Caco-2 (cell line): Measurements from ENCODE around the gene APP. TPM values are rescaled to one million over a fixed set of nuclear protein-coding genes. Genes with fewer than 3 reads are reported as not detected.

Experiments
- BruUV-seq: library from RNA; stranded (reverse); fragments of 400-500 nt; replicated peaks from 2 replicates; lab custom pipeline; 2021; lab: Mats Ljungman, UMichigan
- CTCF ChIA-PET: fragments of 300-600 bp; sonication (Branson Sonifier 250); formaldehyde crosslinking; loops from one replicate; lab custom pipeline; 2022; ENCODE audit warnings: antibody characterized with exemption; lab: Charles Lee
- POLR2A ChIA-PET: fragments of 300-600 bp; sonication (Branson Sonifier 250); formaldehyde crosslinking; loops from one replicate; lab custom pipeline; 2022; ENCODE audit warnings: antibody characterized with exemption; lab: Charles Lee
- DNase-seq, 2 experiments: peaks; one replicate each; pipeline versions ENCODE4 v3.0.0 to v3.0.0-alpha.2; 2020 to 2022
- H3K27me3 ChIP-seq: replicated peaks from 2 replicates; pipeline ENCODE4 v1.6.0; 2011; ENCODE audit warnings: low read length; ENCODE audit not compliant: control insufficient read depth, insufficient read depth
- H3K36me3 ChIP-seq: 2 replicates; pipeline ENCODE4 v1.5.1; 2011; ENCODE audit warnings: low read length; ENCODE audit not compliant: control insufficient read depth, insufficient read depth
- H3K4me1 ChIP-seq: fragments of 250-450 bp; sonication (Bioruptor Pico); 2 replicates; pipeline ENCODE4 v1.5.1; 2020; ENCODE audit warnings: mild to moderate bottlenecking
- H3K4me3 ChIP-seq: 2 replicates; pipeline ENCODE4 v1.5.1; 2011; ENCODE audit warnings: low read depth, mild to moderate bottlenecking, control low read depth, low read length
- H3K9me3 ChIP-seq: fragments of 250-450 bp; sonication (Bioruptor Pico); 2 replicates; pipeline ENCODE4 v1.5.1; 2020; ENCODE audit warnings: mild to moderate bottlenecking, moderate library complexity
- H3K27ac Mint-ChIP-seq: one replicate; pipeline ENCODE4 v1.8.0; 2022; ENCODE audit warnings: mixed read lengths; ENCODE audit not compliant: unreplicated experiment
- H3K27me3 Mint-ChIP-seq: one replicate; pipeline ENCODE4 v1.8.0; 2022; ENCODE audit warnings: mixed read lengths; ENCODE audit not compliant: insufficient read depth, unreplicated experiment
- H3K36me3 Mint-ChIP-seq: one replicate; pipeline ENCODE4 v1.8.0; 2022; ENCODE audit warnings: mild to moderate bottlenecking, mixed read lengths; ENCODE audit not compliant: insufficient read depth, unreplicated experiment
- H3K4me1 Mint-ChIP-seq: one replicate; pipeline ENCODE4 v1.8.0; 2022; ENCODE audit warnings: low read depth, mixed read lengths; ENCODE audit not compliant: unreplicated experiment
- H3K4me3 Mint-ChIP-seq: one replicate; pipeline ENCODE4 v1.8.0; 2022; ENCODE audit warnings: mild to moderate bottlenecking, moderate library complexity, mixed read lengths; ENCODE audit not compliant: unreplicated experiment
- H3K9me3 Mint-ChIP-seq: one replicate; pipeline ENCODE4 v1.8.0; 2022; ENCODE audit warnings: mixed read lengths; ENCODE audit not compliant: unreplicated experiment
- intact Hi-C: fragments of 100-400 bp; cut with micrococcal nuclease; formaldehyde crosslinking; loops from one replicate; pipeline ENCODE4 v1.10.0; 2022; ENCODE audit not compliant: unreplicated experiment
- total RNA-seq: library from RNA; stranded (reverse); gene quantifications from 2 replicates; pipeline ENCODE4 v1.2.3, GENCODE V29; 2022
- TF ChIP-seq, protein P1 (sequence below), 2 experiments: fragments of 200-600 bp in 1 of 2; IDR thresholded peaks; 1 replicate in 1 of 2; 2 replicates in 1 of 2; pipeline versions ENCODE4 v1.5.1 to v1.8.0; 2011 to 2022; ENCODE audit warnings: antibody characterized with exemption in 1 of 2, control low read depth in 1 of 2, inconsistent platforms in 1 of 2, low read depth in 1 of 2, low read length in 1 of 2, mild to moderate bottlenecking in 1 of 2, moderate library complexity in 1 of 2; ENCODE audit not compliant: insufficient read depth in 1 of 2, severe bottlenecking in 1 of 2, unreplicated experiment in 1 of 2

APP gene
- total RNA-seq, 1 experiment from 2014 or later, result 331 TPM

DNA sequence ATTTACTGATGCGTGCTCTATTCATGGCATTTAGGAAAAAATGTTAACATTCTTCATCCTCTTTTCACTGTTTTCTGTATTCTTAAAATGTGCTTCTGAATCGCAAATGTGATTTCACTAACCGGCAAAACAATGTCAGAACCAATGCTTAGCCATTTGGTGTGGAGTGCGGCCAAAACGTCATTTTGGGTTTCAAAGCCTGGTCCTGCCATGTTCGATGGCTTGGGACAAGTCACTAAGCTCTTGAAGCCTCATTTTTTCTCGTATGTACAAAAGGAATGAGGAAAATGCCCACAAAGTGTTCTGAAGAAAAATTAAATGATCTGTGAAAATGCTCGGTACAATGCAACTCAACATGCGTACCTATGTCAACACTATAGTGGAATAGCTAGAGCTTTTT is 175.3 kb downstream of the APP start:
- peaks cover 21% of the 10 kb centered on the region for H3K36me3 Mint-ChIP-seq
- TF ChIP-seq, protein P1, sequence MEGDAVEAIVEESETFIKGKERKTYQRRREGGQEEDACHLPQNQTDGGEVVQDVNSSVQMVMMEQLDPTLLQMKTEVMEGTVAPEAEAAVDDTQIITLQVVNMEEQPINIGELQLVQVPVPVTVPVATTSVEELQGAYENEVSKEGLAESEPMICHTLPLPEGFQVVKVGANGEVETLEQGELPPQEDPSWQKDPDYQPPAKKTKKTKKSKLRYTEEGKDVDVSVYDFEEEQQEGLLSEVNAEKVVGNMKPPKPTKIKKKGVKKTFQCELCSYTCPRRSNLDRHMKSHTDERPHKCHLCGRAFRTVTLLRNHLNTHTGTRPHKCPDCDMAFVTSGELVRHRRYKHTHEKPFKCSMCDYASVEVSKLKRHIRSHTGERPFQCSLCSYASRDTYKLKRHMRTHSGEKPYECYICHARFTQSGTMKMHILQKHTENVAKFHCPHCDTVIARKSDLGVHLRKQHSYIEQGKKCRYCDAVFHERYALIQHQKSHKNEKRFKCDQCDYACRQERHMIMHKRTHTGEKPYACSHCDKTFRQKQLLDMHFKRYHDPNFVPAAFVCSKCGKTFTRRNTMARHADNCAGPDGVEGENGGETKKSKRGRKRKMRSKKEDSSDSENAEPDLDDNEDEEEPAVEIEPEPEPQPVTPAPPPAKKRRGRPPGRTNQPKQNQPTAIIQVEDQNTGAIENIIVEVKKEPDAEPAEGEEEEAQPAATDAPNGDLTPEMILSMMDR (IDR thresholded peaks at IDR 0.05; ENCODE audit: insufficient read depth in 1 of 2, low read depth in 1 of 2, low read length in 1 of 2, severe bottlenecking in 1 of 2, unreplicated experiment in 1 of 2), result no peak
- POLR2A ChIA-PET, result no interaction called here
- no peak overlapping the region for H3K4me3 Mint-ChIP-seq
- peaks cover 18% of the 10 kb centered on the region for H3K4me1 Mint-ChIP-seq
- Histone ChIP-seq H3K27me3 (no peaks in the 10 kb centered on the region), H3K4me3 (no peak overlapping the region), H3K36me3 (no peaks in the 10 kb centered on the region), H3K4me1 (peaks cover 34% of the 10 kb centered on the region), H3K9me3 (no peaks in the 10 kb centered on the region)
- H3K9me3 Mint-ChIP-seq, result no peaks in the 10 kb centered on the region
- no TSS peak for BruUV-seq
- CTCF ChIA-PET, result no interaction called here
- H3K27ac Mint-ChIP-seq, result no peak overlapping the region
- no peak for DNase-seq
- intact Hi-C loops, result loop anchor here (5.0 kb wide), 1 partner anchor 98 kb away; no protein-coding TSS in a partner anchor
- H3K27me3 Mint-ChIP-seq, result no peaks in the 10 kb centered on the region

DNA sequence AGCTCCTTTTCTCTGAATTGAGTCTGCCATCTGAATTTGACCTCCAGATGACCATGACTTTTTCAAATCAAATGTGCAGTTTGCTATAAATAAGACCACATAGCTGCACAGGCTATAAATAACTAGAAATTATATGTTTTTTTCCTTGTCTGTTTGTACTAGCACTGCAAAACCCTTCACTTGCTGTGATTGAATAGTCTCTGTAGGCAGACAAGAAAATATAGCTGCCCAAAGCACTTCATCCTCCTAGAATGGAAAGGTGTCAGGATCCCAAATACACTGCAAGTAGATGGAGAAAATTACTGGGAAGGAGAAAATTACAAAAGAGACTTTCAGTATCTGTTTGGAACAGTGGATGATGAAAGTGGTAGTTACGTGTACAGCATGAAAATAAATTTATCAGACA is 175.8 kb downstream of the APP start:
- intact Hi-C loops, result loop anchor here (5.0 kb wide), 1 partner anchor 97 kb away; no protein-coding TSS in a partner anchor
- DNase-seq, result no peak
- TF ChIP-seq, protein P1 (IDR thresholded peaks at IDR 0.05; ENCODE audit: insufficient read depth in 1 of 2, low read depth in 1 of 2, low read length in 1 of 2, severe bottlenecking in 1 of 2, unreplicated experiment in 1 of 2), result no peak
- H3K9me3 Mint-ChIP-seq, result no peaks in the 10 kb centered on the region
- no TSS peak for BruUV-seq
- H3K4me1 Mint-ChIP-seq, result peaks cover 12% of the 10 kb centered on the region
- ChIA-PET POLR2A (no interaction called here), CTCF (no interaction called here)
- Histone ChIP-seq H3K9me3 (no peaks in the 10 kb centered on the region), H3K4me3 (no peak overlapping the region), H3K4me1 (peaks cover 29% of the 10 kb centered on the region), H3K27me3 (no peaks in the 10 kb centered on the region), H3K36me3 (no peaks in the 10 kb centered on the region)
- no peak overlapping the region for H3K4me3 Mint-ChIP-seq
- peaks cover 21% of the 10 kb centered on the region for H3K36me3 Mint-ChIP-seq
- H3K27ac Mint-ChIP-seq, result no peak overlapping the region
- no peaks in the 10 kb centered on the region for H3K27me3 Mint-ChIP-seq

DNA sequence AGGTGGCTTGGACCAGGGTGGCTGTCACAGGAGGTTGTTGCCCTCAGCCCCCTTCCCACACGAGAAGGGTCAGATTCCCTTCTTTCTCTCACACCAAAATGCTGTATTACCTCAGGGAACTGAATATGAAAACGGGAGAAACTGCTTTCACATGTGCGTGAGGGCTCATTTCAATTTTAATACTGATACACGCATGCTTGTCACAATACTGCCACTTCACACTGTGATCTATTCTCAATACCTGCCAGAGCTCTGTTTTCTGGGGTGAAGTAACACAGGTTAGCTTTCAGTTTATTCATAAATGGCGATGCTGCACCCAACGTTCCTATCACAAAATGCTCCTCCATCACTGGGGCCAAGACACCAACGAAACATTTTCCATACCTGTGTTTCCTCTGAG is 181.8 kb downstream of the APP start:
- Mint-ChIP-seq H3K36me3 (peaks cover 36% of the 10 kb centered on the region), H3K27me3 (no peaks in the 10 kb centered on the region), H3K4me3 (no peak overlapping the region), H3K4me1 (no peaks in the 10 kb centered on the region), H3K27ac (no peak overlapping the region), H3K9me3 (no peaks in the 10 kb centered on the region)
- CTCF ChIA-PET, result no interaction called here
- POLR2A ChIA-PET, result no interaction called here
- Histone ChIP-seq H3K4me3 (no peak overlapping the region), H3K36me3 (no peaks in the 10 kb centered on the region), H3K9me3 (no peaks in the 10 kb centered on the region), H3K4me1 (no peaks in the 10 kb centered on the region), H3K27me3 (no peaks in the 10 kb centered on the region)
- intact Hi-C loops, result no loop called here
- DNase-seq, result no peak
- TF ChIP-seq, protein P1 (IDR thresholded peaks at IDR 0.05; ENCODE audit: insufficient read depth in 1 of 2, low read depth in 1 of 2, low read length in 1 of 2, severe bottlenecking in 1 of 2, unreplicated experiment in 1 of 2), result no peak
- BruUV-seq, result no TSS peak
